ENCODE data around the gene AGAP3.

AGAP3 gene

GRCh38 chr7:151074817-151075661 lies 11.2 kb upstream of the AGAP3 start:
- POLR2A ChIA-PET = no interaction called here
- no peak for DNase-seq (ENCODE audit: extremely low spot score)
- CTCF ChIA-PET = interaction anchor here (1.3 to 2.1 kb wide), 5 partner anchors 10 to 57 kb away, joined by 4 to 7 read pairs (median 5); no protein-coding TSS in a partner anchor
- no peak for TF ChIP-seq CTCF (IDR thresholded peaks at IDR 0.05; ENCODE audit: control extremely low read depth, extremely low read depth, low read depth, missing control alignments)

GRCh38 chr7:151075662-151075971 lies 10.7 kb upstream of the AGAP3 start:
- CTCF ChIA-PET = interaction anchor here (1.8 to 2.1 kb wide), 4 partner anchors 10 to 57 kb away, joined by 4 to 8 read pairs (median 7); no protein-coding TSS in a partner anchor
- DNase-seq (ENCODE audit: extremely low spot score) = no peak
- POLR2A ChIA-PET = no interaction called here
- TF ChIP-seq CTCF (IDR thresholded peaks at IDR 0.05; ENCODE audit: control extremely low read depth, extremely low read depth, low read depth, missing control alignments) = no peak

- no peak for TF ChIP-seq CTCF (IDR thresholded peaks at IDR 0.05; ENCODE audit: control extremely low read depth, extremely low read depth, low read depth, missing control alignments)
- ChIA-PET CTCF (interaction anchor here (1.0 to 2.1 kb wide), 6 partner anchors 9 to 58 kb away, joined by 4 to 8 read pairs (median 6); no protein-coding TSS in a partner anchor), POLR2A (no interaction called here)
- no peak for DNase-seq (ENCODE audit: extremely low spot score)
Measured at GRCh38 chr7:151075978-151076426, 10.3 kb upstream of the AGAP3 start.

- POLR2A ChIA-PET = no interaction called here
- CTCF ChIA-PET = interaction anchor here (0.9 to 2.1 kb wide), 11 partner anchors 8 to 92 kb away, joined by 3 to 8 read pairs (median 4); partner anchors contain the start of gene ABCB8
- DNase-seq (ENCODE audit: extremely low spot score) = no peak
- no peak for TF ChIP-seq CTCF (IDR thresholded peaks at IDR 0.05; ENCODE audit: control extremely low read depth, extremely low read depth, low read depth, missing control alignments)
Measured at GRCh38 chr7:151076863-151077704, 9.2 kb upstream of the AGAP3 start.

GRCh38 chr7:151077705-151078232 lies 8.5 kb upstream of the AGAP3 start:
- no peak for TF ChIP-seq CTCF (IDR thresholded peaks at IDR 0.05; ENCODE audit: control extremely low read depth, extremely low read depth, low read depth, missing control alignments)
- DNase-seq (ENCODE audit: extremely low spot score) = no peak
- ChIA-PET POLR2A (no interaction called here), CTCF (interaction anchor here (0.9 to 1.9 kb wide), 9 partner anchors 10 to 93 kb away, joined by 3 to 8 read pairs (median 3); partner anchors contain the start of gene ABCB8)

All from GM10248 (cell line).